ENCODE data around the gene BEND3. TPM values are rescaled to one million over a fixed set of nuclear protein-coding genes. Genes with fewer than 3 reads are reported as not detected.

BEND3 gene
- total RNA-seq, 3 donors from 2014 or later (not counting 1 experiment from before 2014, with no cell fraction given), result 1.3 to 1.6 (median 1.3) TPM

GRCh38 chr6:107079429-107079828 is 35.9 kb downstream of the BEND3 start:
- Mint-ChIP-seq H3K36me3 (no peaks in the 10 kb centered on the region), H3K27me3 (ENCODE audit: low read depth in 2 of 2) (no peaks in the 10 kb centered on the region), H3K9me3 (peaks cover 0 to 2% of the 10 kb centered on the region in 2 donors), H3K27ac (no peak overlapping the region), H3K4me3 (no peak overlapping the region), H3K4me1 (no peaks in the 10 kb centered on the region)
- H3K36me3 ChIP-seq (ENCODE audit: control insufficient read depth, insufficient read depth, low read length), result no peaks in the 10 kb centered on the region
- no peaks in the 10 kb centered on the region for H3K9me3 ChIP-seq (ENCODE audit: control insufficient read depth, insufficient read depth, low read length)
- no peak for ATAC-seq
- H3K4me1 ChIP-seq (ENCODE audit: control insufficient read depth, insufficient read depth, low read length), result no peaks in the 10 kb centered on the region
- 85% methylated on average over 4 of the region's 4 CpGs for WGBS (ENCODE audit: insufficient coverage)
- TF ChIP-seq CTCF (IDR thresholded peaks at IDR 0.05), result no peak
- H3K27me3 ChIP-seq (ENCODE audit: control insufficient read depth, insufficient read depth, low read length), result no peaks in the 10 kb centered on the region
- DNase-seq, result no peak
- H3K27ac ChIP-seq (ENCODE audit: low read length), result no peak overlapping the region
- intact Hi-C loops (cut with micrococcal nuclease), result no loop called here
- no peak overlapping the region for H3K4me3 ChIP-seq (ENCODE audit: low read length)

GRCh38 chr6:107077710-107078109 is 37.6 kb downstream of the BEND3 start:
- TF ChIP-seq CTCF (IDR thresholded peaks at IDR 0.05), result no peak
- ATAC-seq, result no peak
- WGBS (ENCODE audit: insufficient coverage), result 96% methylated on average over 7 of the region's 7 CpGs

GRCh38 chr6:107075951-107076381 is 39.3 kb downstream of the BEND3 start:
- Histone ChIP-seq H3K9me3 (ENCODE audit: control insufficient read depth, insufficient read depth, low read length) (no peaks in the 10 kb centered on the region), H3K36me3 (ENCODE audit: control insufficient read depth, insufficient read depth, low read length) (no peaks in the 10 kb centered on the region), H3K4me1 (ENCODE audit: control insufficient read depth, insufficient read depth, low read length) (no peaks in the 10 kb centered on the region), H3K4me3 (ENCODE audit: low read length) (no peak overlapping the region), H3K27ac (ENCODE audit: low read length) (no peak overlapping the region), H3K27me3 (ENCODE audit: control insufficient read depth, insufficient read depth, low read length) (no peaks in the 10 kb centered on the region)
- H3K27me3 Mint-ChIP-seq (ENCODE audit: low read depth in 2 of 2), result no peaks in the 10 kb centered on the region
- no peak for TF ChIP-seq CTCF (IDR thresholded peaks at IDR 0.05)
- H3K36me3 Mint-ChIP-seq, result no peaks in the 10 kb centered on the region
- intact Hi-C loops (cut with micrococcal nuclease), result no loop called here
- no peaks in the 10 kb centered on the region for H3K9me3 Mint-ChIP-seq
- no peak for DNase-seq
- ATAC-seq, result no peak
- H3K27ac Mint-ChIP-seq, result no peak overlapping the region
- no peak overlapping the region for H3K4me3 Mint-ChIP-seq
- H3K4me1 Mint-ChIP-seq, result no peaks in the 10 kb centered on the region
- WGBS (ENCODE audit: insufficient coverage), result 89% methylated on average over 6 of the region's 6 CpGs

More at GRCh38 chr6:107077710-107078109, 37.6 kb downstream of the BEND3 start:
- Mint-ChIP-seq H3K36me3 (no peaks in the 10 kb centered on the region), H3K4me3 (no peak overlapping the region), H3K27me3 (ENCODE audit: low read depth in 2 of 2) (no peaks in the 10 kb centered on the region), H3K9me3 (no peaks in the 10 kb centered on the region), H3K27ac (no peak overlapping the region), H3K4me1 (no peaks in the 10 kb centered on the region)
- H3K4me3 ChIP-seq (ENCODE audit: low read length), result no peak overlapping the region
- no peaks in the 10 kb centered on the region for H3K27me3 ChIP-seq (ENCODE audit: control insufficient read depth, insufficient read depth, low read length)
- no peak overlapping the region for H3K27ac ChIP-seq (ENCODE audit: low read length)
- intact Hi-C loops (cut with micrococcal nuclease), result no loop called here
- no peak for DNase-seq
- no peaks in the 10 kb centered on the region for H3K4me1 ChIP-seq (ENCODE audit: control insufficient read depth, insufficient read depth, low read length)
- H3K9me3 ChIP-seq (ENCODE audit: control insufficient read depth, insufficient read depth, low read length), result no peaks in the 10 kb centered on the region
- H3K36me3 ChIP-seq (ENCODE audit: control insufficient read depth, insufficient read depth, low read length), result no peaks in the 10 kb centered on the region

GRCh38 chr6:107070686-107071085 is 44.6 kb downstream of the BEND3 start:
- intact Hi-C loops (cut with micrococcal nuclease), result no loop called here
- Mint-ChIP-seq H3K4me1 (no peaks in the 10 kb centered on the region), H3K9me3 (no peaks in the 10 kb centered on the region), H3K27me3 (ENCODE audit: low read depth in 2 of 2) (no peaks in the 10 kb centered on the region), H3K27ac (no peak overlapping the region), H3K4me3 (no peak overlapping the region), H3K36me3 (no peaks in the 10 kb centered on the region)
- no peak for ATAC-seq
- Histone ChIP-seq H3K9me3 (ENCODE audit: control insufficient read depth, insufficient read depth, low read length) (no peaks in the 10 kb centered on the region), H3K27me3 (ENCODE audit: control insufficient read depth, insufficient read depth, low read length) (no peaks in the 10 kb centered on the region), H3K4me3 (ENCODE audit: low read length) (no peak overlapping the region), H3K4me1 (ENCODE audit: control insufficient read depth, insufficient read depth, low read length) (no peaks in the 10 kb centered on the region), H3K27ac (ENCODE audit: low read length) (no peak overlapping the region), H3K36me3 (ENCODE audit: control insufficient read depth, insufficient read depth, low read length) (no peaks in the 10 kb centered on the region)
- no peak for DNase-seq
- TF ChIP-seq CTCF (IDR thresholded peaks at IDR 0.05), result no peak
- 90% methylated on average over 12 of the region's 12 CpGs for WGBS (ENCODE audit: insufficient coverage)

All from natural killer cell (primary cell).